ENCODE results near the gene ATP10B. TPM values are rescaled to one million over a fixed set of nuclear protein-coding genes. Genes with fewer than 3 reads are reported as not detected.

ATP10B gene
- total and polyA plus RNA-seq, 2 of the 13 experiments (the other 11 are each of a cell fraction or from before 2014, with no cell fraction given), result not detected

GRCh38 chr5:160555581-160555970 is 296.4 kb downstream of the ATP10B start:
- TF ChIP-seq RAD21 (CRISPR knock-in tag; IDR thresholded peaks at IDR 0.05) (no peak), ZNF547 (CRISPR knock-in tag; IDR thresholded peaks at IDR 0.05) (no peak), MXD3 (CRISPR knock-in tag; IDR thresholded peaks at IDR 0.05) (no peak), SP5 (CRISPR knock-in tag; IDR thresholded peaks at IDR 0.05; ENCODE audit: borderline replicate concordance, low read depth) (no peak), PHB2 (IDR thresholded peaks at IDR 0.05; ENCODE audit: partially characterized antibody) (no peak), IRF2 (CRISPR knock-in tag; IDR thresholded peaks at IDR 0.05) (no peak), SATB2 (CRISPR knock-in tag; IDR thresholded peaks at IDR 0.05) (no peak), ATF6 (CRISPR knock-in tag; conservative IDR thresholded peaks at IDR 0.05) (no peak), ZBTB44 (CRISPR knock-in tag; IDR thresholded peaks at IDR 0.05) (no peak), ZNF800 (CRISPR knock-in tag; IDR thresholded peaks at IDR 0.05) (no peak), ZNF546 (CRISPR knock-in tag; conservative IDR thresholded peaks at IDR 0.05) (no peak), ATF7-NPFF (CRISPR knock-in tag; IDR thresholded peaks at IDR 0.05; ENCODE audit: low read depth) (no peak), ZKSCAN8 (CRISPR knock-in tag; IDR thresholded peaks at IDR 0.05; ENCODE audit: borderline replicate concordance) (no peak), FOXP1 (IDR thresholded peaks at IDR 0.05) (no peak), FOXP1 (CRISPR knock-in tag; IDR thresholded peaks at IDR 0.05) (no peak), U2AF2 (IDR thresholded peaks at IDR 0.05; ENCODE audit: low read depth, low read length) (no peak), TMF1 (CRISPR knock-in tag; IDR thresholded peaks at IDR 0.05; ENCODE audit: low read depth) (no peak), ZNF598 (CRISPR knock-in tag; IDR thresholded peaks at IDR 0.05; ENCODE audit: borderline replicate concordance) (no peak), PHF8 (CRISPR knock-in tag; IDR thresholded peaks at IDR 0.05) (no peak), KDM6A (CRISPR knock-in tag; IDR thresholded peaks at IDR 0.05; ENCODE audit: low read depth) (no peak)
- ChIA-PET POLR2A (no interaction called here), CTCF (ENCODE audit: low intra/inter-chr PET ratio, low total read pairs) (no interaction called here)
- intact Hi-C loops (cut with micrococcal nuclease; ENCODE audit: unreplicated experiment) (no loop called here), in situ Hi-C loops (cut with HindIII; ENCODE audit: extremely low pct_ligation_motif_present, low pct_unique_long_range_greater_than_20kb) (no loop called here)
- Histone ChIP-seq H4K20me1 (ENCODE audit: insufficient read depth, low read length) (no peaks in the 10 kb centered on the region), H3K36me3 (replicated peaks in 1 of 2; ENCODE audit: control insufficient read depth in 1 of 2, insufficient read depth in 2 of 2, low read length in 2 of 2) (no peaks in the 10 kb centered on the region), H3K4me1 (ENCODE audit: insufficient read depth, low read length) (no peaks in the 10 kb centered on the region), H3K4me3 (replicated peaks in 1 of 3; ENCODE audit: insufficient read depth in 1 of 3, low read depth in 2 of 3, low read length in 3 of 3) (no peak overlapping the region), H3K4me2 (ENCODE audit: low read depth, low read length) (no peak overlapping the region), H3K79me2 (ENCODE audit: insufficient read depth, low read length) (no peaks in the 10 kb centered on the region), H2AFZ (ENCODE audit: low read length) (no peak overlapping the region), H3K9ac (ENCODE audit: insufficient read depth, low read depth, low read length) (no peak overlapping the region), H3K27me3 (ENCODE audit: control insufficient read depth in 1 of 2, insufficient read depth in 2 of 2, low read length in 2 of 2) (no peaks in the 10 kb centered on the region), H3K27ac (ENCODE audit: extremely low read length, insufficient read depth, low read length) (no peak overlapping the region), H3K9me3 (ENCODE audit: low read length) (no peaks in the 10 kb centered on the region)
- 59% methylated on average over 3 of the region's 3 CpGs for WGBS (ENCODE audit: low lambda C conversion rate)
- FAIRE-seq (no peak), ATAC-seq (no peak), DNase-seq (ENCODE audit: low spot score) (no peak)
- no TSS peak for BruUV-seq (replicated peaks)
